Astrocyte (in vitro differentiated cells and primary cell): Measurements from ENCODE around the gene CPPED1. TPM values are rescaled to one million over a fixed set of nuclear protein-coding genes. Genes with fewer than 3 reads are reported as not detected.

Source experiments
- DNase-seq: peaks from one replicate; pipeline ENCODE4 v3.0.0-alpha.2; 2010; ENCODE audit warnings: low read depth
- FAIRE-seq: peaks from 2 replicates; lab custom pipeline; 2011; peaks lifted over from hg19 to GRCh38; lab: Jason Lieb, UNC
- H2AFZ ChIP-seq: 2 replicates; pipeline ENCODE4 v1.6.0; 2012; ENCODE audit warnings: low read depth, low read length, inconsistent platforms
- H3K27ac ChIP-seq: 2 replicates; pipeline ENCODE4 v1.5.1; 2011; ENCODE audit warnings: low read depth, low read length, inconsistent platforms
- H3K27me3 ChIP-seq: 2 replicates; pipeline ENCODE4 v1.6.0; 2011; ENCODE audit warnings: low read length, inconsistent platforms; ENCODE audit not compliant: insufficient read depth
- H3K36me3 ChIP-seq: 2 replicates; pipeline ENCODE4 v1.5.1; 2011; ENCODE audit warnings: low read length, inconsistent platforms; ENCODE audit not compliant: insufficient read depth
- H3K4me1 ChIP-seq: 2 replicates; pipeline ENCODE4 v1.5.1; 2011; ENCODE audit warnings: low read length, inconsistent platforms; ENCODE audit not compliant: insufficient read depth
- H3K4me2 ChIP-seq: 2 replicates; pipeline ENCODE4 v1.6.0; 2012; ENCODE audit warnings: low read length, inconsistent platforms
- H3K4me3 ChIP-seq: 2 replicates; pipeline ENCODE4 v1.5.1; 2011; ENCODE audit warnings: low read depth, mild to moderate bottlenecking, low read length, inconsistent platforms; ENCODE audit not compliant: insufficient read depth
- H3K79me2 ChIP-seq: 2 replicates; pipeline ENCODE4 v1.6.0; 2012; ENCODE audit warnings: mild to moderate bottlenecking, low read length, inconsistent platforms; ENCODE audit not compliant: insufficient read depth
- H3K9ac ChIP-seq: 2 replicates; pipeline ENCODE4 v1.6.0; 2012; ENCODE audit warnings: mild to moderate bottlenecking, low read length, inconsistent platforms
- H3K9me3 ChIP-seq: 2 replicates; pipeline ENCODE4 v1.5.1; 2012; ENCODE audit warnings: low read depth, mild to moderate bottlenecking, low read length, inconsistent platforms; ENCODE audit not compliant: insufficient read depth
- H4K20me1 ChIP-seq: 2 replicates; pipeline ENCODE4 v1.6.0; 2012; ENCODE audit warnings: low read length, inconsistent platforms; ENCODE audit not compliant: insufficient read depth
- H3K27ac Mint-ChIP-seq: one replicate; pipeline ENCODE4 v1.8.0; 2021; ENCODE audit warnings: mild to moderate bottlenecking, mixed read lengths; ENCODE audit not compliant: unreplicated experiment
- H3K27me3 Mint-ChIP-seq: one replicate; pipeline ENCODE4 v1.8.0; 2021; ENCODE audit warnings: low read depth, mixed read lengths; ENCODE audit not compliant: unreplicated experiment
- H3K36me3 Mint-ChIP-seq: one replicate; pipeline ENCODE4 v1.8.0; 2021; ENCODE audit warnings: low read depth, mixed read lengths; ENCODE audit not compliant: unreplicated experiment
- H3K4me1 Mint-ChIP-seq: one replicate; pipeline ENCODE4 v1.8.0; 2021; ENCODE audit warnings: low read depth, mixed read lengths; ENCODE audit not compliant: unreplicated experiment
- H3K4me3 Mint-ChIP-seq: one replicate; pipeline ENCODE4 v1.8.0; 2021; ENCODE audit warnings: mild to moderate bottlenecking, moderate library complexity, mixed read lengths; ENCODE audit not compliant: unreplicated experiment
- H3K9me3 Mint-ChIP-seq: one replicate; pipeline ENCODE4 v1.8.0; 2021; ENCODE audit warnings: mild to moderate bottlenecking, mixed read lengths; ENCODE audit not compliant: unreplicated experiment
- CTCF ChIP-seq: IDR thresholded peaks from 2 replicates; pipeline ENCODE4 v1.5.1; 2011; ENCODE audit warnings: low read depth, mild to moderate bottlenecking, inconsistent platforms, low read length, moderate library complexity; ENCODE audit not compliant: insufficient read depth
- EZH2 ChIP-seq: IDR thresholded peaks from 2 replicates; pipeline ENCODE4 v1.6.1; 2012; ENCODE audit warnings: mild to moderate bottlenecking, low read length, inconsistent platforms; ENCODE audit not compliant: insufficient read depth
- total RNA-seq: library from RNA; stranded (reverse); gene quantifications from 2 replicates; pipeline ENCODE4 v1.2.1, GENCODE V29; 2021

The CPPED1 gene
- total RNA-seq, 1 donor from 2014 or later = 28.5 TPM

- DNase-seq (no peak), FAIRE-seq (no peak)
- Histone ChIP-seq H3K4me3 (no peak overlapping the region), H3K27me3 (no peaks in the 10 kb centered on the region), H3K9me3 (no peaks in the 10 kb centered on the region), H3K27ac (peak overlapping the region; percentile 81), H2AFZ (no peak overlapping the region), H3K79me2 (no peaks in the 10 kb centered on the region), H4K20me1 (no peaks in the 10 kb centered on the region), H3K4me1 (peaks cover 24% of the 10 kb centered on the region), H3K36me3 (no peaks in the 10 kb centered on the region), H3K9ac (no peak overlapping the region), H3K4me2 (no peak overlapping the region)
- peaks cover 19% of the 10 kb centered on the region for H3K4me1 Mint-ChIP-seq
- TF ChIP-seq EZH2 = no peak
- no peak for TF ChIP-seq CTCF
- no peak overlapping the region for H3K27ac Mint-ChIP-seq
- no peaks in the 10 kb centered on the region for H3K36me3 Mint-ChIP-seq
- no peaks in the 10 kb centered on the region for H3K27me3 Mint-ChIP-seq
- H3K4me3 Mint-ChIP-seq = no peak overlapping the region
- H3K9me3 Mint-ChIP-seq = peaks cover 11% of the 10 kb centered on the region
These were observed 191.6 kb downstream of the CPPED1 start for GRCh38 chr16:12611916-12612597.

- Mint-ChIP-seq H3K4me1 (peaks cover 19% of the 10 kb centered on the region), H3K9me3 (peaks cover 14% of the 10 kb centered on the region), H3K36me3 (no peaks in the 10 kb centered on the region), H3K4me3 (no peak overlapping the region), H3K27ac (no peak overlapping the region), H3K27me3 (no peaks in the 10 kb centered on the region)
- Histone ChIP-seq H3K4me1 (peaks cover 24% of the 10 kb centered on the region), H3K4me2 (no peak overlapping the region), H4K20me1 (no peaks in the 10 kb centered on the region), H2AFZ (no peak overlapping the region), H3K79me2 (no peaks in the 10 kb centered on the region), H3K4me3 (no peak overlapping the region), H3K36me3 (no peaks in the 10 kb centered on the region), H3K9me3 (no peaks in the 10 kb centered on the region), H3K27me3 (no peaks in the 10 kb centered on the region), H3K27ac (peak overlapping the region; percentile 36), H3K9ac (no peak overlapping the region)
- DNase-seq (peak; percentile 27), FAIRE-seq (no peak)
- TF ChIP-seq EZH2 (no peak), CTCF (no peak)
These were observed 192.6 kb downstream of the CPPED1 start for GRCh38 chr16:12611006-12611477.
